Activated CD4-positive, alpha-beta T cell treated with anti-CD3 and anti-CD28 coated beads for 48 hours (primary cell): ENCODE results near the gene CHAC1.
A peak's percentile ranks its signal among the peaks of the same experiment; 100 is the strongest.
"Not testable (repeated sequence)": the region's sequence is repeated elsewhere in the genome, so short reads cannot be mapped to it uniquely, and the experiment has no call there.

Experiments
- DNase-seq: peaks from one replicate; pipeline ENCODE4 v3.0.0-alpha.2; 2020

Gene CHAC1

DNA sequence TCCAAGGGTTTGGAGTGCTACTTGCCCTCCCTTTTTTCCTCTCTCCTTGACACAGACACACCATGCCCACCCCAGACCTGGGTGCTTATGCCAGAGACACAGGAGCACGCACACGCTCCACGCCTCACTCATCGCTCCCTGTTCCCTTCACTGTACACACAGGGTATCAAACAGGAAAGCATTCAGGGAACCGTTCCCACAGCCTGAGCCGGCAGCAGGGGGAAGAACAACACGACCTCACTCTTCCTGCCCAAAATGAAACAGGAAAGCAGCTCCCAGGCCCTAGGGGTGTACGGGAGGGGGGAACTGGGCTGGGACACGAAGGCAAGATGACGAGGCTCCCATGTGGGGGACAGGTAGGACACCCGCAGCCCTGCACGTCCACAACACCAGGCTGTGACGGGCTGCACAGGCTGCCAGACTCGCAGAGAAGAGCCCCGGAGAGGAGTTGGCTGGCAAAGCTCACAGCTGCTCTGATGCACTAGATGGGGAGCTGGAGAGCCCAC lies 12.9 kb upstream of the CHAC1 start:
- DNase-seq: no peak

DNA sequence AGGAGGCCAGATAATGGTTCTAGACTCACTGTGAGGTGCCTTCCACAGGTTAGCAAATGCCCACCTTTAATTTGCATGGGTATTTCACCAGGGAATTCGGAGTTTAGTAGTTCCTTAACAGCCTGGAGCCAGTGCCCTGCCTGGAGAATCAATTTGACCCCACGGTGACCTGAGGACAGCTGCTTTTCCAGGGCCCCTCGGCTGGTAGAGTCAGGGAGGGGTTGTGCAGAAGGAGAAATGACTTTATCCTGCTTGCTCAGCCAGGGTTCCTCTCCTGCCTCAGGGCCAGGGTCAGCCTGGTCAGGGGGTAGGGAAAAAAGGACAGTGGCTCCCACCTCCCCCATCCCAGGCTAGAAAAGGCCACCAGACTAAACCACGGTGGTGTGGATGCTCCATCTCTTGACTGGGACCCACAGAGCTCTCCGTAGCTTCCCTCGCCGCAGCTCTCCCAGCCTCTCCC lies 12.2 kb upstream of the CHAC1 start:
- no peak for DNase-seq

DNA sequence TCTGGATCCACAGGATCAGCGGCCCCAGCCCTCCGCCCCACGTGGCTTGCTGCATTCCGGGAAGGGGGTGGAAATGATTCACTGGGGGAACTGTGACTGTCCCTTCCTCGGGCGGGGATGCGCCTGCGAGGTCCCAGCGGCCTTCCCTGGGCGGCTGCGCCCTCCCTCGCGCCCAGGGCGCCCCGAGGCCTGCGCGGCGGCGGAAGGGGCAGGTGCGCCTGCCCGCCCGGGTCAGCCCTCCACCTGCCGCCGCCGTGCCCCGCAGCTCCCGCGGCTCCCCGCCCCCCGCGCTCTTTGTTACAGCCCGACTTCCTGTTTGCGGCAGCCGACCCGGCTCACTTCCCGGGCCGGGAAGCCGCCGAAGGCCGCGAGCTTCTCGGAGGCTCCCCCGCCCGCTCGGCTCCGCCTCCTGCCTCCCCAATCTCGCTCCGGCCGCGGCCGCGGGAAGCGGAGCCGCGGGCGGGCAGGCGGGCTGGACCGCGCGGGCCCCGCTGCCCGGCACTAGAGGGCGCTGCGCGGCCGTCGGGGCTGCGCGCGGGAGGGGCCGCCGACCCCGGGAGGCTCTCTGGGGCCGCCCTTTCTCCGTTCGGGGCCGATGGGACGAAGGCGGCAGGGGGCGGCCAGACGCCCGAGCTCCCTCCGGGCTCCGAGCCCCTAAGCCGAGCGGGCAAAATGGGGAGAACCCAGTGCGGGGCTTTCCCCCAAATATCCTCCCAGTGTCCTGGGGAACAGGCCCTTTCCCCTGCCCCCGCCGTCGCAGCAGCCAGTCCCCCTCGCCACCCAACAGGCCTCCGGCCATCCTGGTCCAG lies 11.5 kb upstream of the CHAC1 start:
- peak; percentile 74 for DNase-seq

DNA sequence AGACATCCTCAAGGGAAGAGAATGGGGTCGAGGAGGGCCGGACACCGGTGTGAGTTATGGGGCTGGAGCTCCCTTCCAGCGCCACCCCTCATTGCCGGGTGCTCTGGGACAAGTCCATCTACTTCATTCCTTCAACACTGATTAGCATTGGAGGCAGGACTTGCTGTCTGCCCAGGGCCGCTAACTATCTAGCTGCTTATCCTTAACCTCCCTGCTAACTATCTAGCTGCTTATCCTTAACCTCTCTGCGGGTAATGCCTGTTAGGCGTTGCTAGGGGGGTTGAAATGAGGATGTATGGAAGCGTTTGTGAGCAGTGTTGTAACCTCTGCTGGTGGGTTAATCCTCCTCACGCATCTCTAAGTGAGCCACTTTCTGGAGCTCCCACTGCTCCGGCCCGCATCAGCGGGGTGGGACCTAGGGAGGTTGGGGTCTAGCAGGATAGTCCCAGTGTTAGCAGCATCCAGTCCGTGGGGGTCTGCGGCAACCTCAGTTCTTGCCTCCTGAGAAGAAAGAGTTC lies 10.9 kb upstream of the CHAC1 start:
- no peak for DNase-seq

DNA sequence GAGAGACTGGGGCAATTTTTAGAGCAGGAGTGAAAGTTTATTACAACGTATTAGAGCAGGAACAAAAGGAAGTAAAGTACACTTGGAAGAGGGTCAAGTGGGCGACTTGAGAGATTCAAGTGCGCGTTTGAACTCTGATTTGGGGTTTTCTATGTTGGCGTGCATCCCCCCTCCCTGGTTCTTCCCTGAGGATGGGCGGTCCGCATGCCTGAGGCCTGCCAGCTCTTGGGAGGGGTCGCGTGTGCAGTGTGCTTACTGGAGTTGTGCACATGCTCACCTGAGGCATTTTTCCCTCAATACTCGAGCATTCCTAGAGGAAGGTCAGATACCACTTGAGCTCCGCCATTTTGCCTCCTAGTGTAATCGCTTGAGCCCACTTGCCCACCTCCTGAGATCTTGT lies 10.4 kb upstream of the CHAC1 start:
- DNase-seq: no peak

DNA sequence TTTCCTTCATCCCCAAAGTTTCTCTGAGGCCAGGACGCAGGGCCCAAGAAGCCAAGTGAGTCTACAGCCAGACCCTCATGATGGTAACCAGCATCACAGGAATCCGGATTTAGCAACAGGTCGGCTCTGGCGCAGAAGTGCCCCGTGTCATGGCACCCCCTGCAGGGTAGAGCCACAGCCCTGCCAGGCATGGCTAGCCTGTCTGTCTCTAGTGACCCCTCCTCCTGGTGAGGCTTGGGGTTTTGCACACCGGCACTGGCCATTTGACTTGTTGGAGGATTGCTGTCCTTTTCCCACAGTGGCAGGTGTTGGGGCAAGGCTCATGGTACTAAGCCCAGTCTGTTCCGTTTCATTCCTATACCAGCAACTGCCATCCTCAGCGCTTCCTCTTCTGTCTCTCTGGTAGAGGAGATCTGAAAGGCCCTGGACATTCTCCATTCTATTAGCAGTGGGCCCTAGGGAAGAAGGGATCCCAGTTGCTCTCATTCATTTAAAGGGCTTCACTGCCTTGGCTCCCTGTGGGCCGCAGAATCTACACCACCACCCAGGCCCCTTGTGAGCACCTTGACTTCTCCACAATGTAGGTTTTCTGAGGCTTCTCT lies 9.4 kb upstream of the CHAC1 start:
- no peak for DNase-seq

DNA sequence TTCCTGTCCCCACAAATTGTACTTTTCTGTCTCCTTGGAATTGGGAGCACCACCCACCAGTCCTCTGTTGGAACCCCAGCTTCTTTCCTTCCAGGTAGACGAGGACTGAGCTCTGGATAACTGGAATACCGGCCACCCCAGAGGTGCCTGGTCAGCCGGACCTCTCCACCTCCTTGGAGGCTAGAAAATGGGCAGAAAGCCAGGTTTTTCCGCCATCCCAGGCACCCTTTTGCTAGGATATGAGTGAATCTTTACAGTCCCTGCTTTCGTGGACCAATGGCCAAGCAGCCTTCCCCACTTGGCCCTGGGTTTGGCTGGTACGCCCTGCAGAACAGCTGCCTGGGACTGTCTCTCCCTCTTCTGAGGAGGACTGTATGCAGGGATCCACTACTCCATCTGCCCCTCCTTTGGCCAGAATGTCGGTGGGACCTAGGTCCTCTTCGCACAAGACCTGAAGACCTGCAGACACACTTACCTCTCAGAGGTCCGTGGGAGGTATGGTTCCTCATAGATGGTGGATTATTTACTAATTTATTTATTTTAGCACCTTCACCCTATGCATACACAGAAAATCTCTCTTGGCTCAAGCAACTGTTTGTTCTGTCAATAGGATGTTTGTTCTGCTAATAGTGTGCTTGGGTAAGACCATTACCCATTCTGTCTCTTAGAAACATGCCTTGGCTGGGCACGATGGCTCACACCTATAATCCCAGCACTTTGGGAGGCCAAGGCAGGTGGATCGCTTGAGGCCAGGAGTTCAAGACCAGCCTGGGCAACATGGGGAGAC lies 8.6 kb upstream of the CHAC1 start:
- DNase-seq: no peak

DNA sequence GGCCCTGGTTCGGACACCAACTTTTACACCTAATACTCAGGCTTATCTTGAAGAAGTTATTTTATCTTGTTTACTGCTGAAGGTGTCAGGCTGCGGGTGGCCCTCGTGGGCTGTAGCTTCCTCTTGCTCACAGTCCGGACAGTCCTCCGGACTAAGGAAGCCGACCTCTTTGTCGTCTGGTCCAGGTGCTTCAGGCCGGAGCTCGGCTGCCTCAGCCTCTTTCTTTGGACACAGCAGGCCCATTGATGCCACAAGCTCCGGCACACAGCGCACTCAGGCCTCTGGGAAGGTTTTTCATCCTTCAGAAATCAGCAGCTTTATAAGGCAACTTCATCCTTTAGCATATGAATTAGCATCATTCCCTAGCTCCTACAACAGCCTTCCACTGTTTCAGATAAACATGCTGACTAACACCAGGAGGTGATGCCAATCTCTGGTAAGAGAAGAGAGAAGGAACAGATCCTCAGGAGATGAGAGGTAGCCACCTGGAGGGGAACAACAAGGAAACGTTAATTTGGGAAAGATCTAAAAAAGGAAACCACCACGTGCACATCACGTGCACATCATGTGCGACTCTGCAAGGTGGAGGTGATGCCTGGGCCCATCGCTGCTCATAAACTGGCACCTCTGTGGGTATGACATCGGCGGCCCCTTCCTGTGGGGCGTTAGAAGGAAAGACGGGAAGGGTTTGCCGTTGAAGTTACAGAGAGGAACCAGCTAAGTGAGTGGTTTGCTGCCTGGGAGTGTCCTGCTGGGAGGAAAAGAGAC lies 4.4 kb upstream of the CHAC1 start:
- DNase-seq: no peak

DNA sequence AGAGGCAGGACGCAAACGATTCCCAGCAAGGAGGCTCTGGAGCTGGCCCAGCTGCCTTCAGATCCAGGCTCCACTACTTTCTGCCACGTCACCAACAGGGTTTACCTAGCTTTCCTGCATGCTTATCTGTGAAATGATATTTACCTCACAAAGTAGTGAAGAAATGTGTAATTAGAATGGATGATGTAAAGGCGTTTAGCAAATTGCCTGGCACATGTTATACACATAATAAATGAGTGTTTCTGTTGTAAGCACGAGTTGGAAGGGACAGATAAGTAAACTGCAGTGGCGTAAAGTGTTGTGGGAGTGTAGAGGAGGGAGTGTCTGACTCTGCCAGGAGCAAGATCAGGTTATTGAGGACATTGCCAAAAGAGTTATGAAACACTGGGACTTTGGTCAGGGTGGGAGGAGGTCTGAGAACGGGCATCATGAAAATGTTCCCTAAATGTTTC lies 3.5 kb upstream of the CHAC1 start:
- no peak for DNase-seq

DNA sequence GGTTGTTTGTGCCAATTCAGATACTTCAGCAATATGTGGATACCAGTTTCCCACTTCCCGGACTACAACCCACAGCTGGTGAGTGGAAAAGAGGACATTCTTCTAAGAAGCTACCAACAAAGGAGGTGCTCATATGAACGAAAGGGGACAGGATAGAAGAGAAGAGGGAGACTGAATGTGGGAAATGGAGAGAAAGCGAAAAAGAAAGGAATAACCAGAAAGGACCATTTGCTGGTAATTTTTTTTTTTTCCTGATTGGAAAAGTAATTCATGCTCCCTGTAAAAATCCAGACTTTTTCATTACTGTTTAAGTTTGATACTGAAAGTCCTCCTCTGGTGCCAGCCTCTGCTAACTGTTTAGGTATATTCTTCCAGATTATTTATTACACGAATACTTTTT lies 1.5 kb upstream of the CHAC1 start:
- no peak for DNase-seq

DNA sequence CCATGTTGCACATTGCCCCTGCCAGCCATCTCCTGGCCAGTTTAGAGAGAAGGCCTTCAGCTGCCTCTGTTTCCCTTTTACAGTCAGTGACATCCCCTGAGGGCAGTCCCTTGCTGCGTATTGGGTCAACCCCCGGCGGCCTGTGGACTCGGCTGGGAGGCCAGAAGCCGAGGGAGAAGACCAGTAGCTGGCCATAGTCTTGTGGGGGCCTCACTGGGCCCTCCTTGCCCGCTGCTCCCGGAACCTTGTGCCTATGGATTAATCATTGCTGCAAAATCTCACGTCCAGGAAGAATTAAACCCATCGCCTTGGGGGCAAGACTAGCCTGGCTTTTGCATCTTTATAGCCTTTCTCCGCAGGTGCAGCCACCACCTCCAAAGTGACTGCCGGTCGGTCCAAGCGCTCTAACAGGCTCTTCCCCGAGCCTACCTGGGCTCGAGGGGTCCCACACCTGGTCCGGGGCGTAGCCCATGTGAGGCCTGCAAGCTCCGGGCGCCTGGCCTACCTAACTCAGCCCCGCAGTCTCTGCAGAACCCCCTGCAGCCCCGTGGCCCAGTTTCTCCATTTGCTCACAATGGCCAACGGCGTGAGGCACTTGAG lies 870 bp upstream of the CHAC1 start:
- no peak for DNase-seq

DNA sequence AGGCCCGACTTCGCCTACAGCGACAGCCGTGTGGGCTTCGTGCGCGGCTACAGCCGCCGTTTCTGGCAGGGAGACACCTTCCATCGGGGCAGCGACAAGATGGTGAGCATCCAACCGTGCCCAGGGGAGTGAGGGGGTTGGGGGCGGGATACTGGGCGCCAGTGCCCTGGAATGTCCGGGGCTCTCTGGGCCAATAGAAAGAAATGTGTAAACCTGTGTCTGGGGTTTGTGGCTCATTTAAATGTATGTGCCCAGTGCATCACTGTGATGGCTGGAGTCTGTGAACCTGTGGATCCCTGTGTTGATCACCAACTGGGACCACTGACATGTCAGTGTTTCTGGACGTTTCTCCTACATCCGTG lies 423 bp downstream of the CHAC1 start:
- no peak for DNase-seq

DNA sequence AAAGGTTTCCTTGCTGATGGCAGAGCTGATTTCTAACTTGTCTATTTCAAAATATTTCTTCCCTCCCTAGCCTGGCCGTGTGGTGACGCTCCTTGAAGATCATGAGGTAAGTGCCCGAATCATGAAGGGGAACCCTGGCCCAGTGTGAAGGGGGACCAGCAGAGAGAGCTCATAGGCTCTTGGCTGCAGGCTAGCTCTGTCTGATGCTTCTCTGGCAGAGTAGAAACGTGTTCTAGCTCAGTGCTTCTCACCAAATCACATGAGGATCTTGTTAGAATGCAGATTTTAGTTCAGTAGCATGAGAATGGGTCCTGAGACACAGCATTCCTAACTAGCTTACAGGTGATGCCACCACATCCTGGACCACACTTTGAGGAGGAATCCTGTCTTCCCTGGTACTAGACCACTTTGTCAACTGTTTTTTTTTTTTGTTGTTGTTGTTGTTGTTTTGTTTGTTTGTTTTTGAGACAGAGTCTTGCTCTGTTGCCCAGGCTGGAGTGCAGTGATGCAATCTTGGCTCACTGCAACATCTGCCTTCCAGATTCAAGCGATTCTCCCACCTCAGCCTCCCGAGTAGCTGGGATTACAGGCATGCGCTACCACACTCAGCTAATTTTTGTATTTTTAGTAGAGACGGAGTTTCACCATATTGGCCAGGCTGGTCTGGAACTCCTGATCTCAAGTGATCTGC lies 1.0 kb downstream of the CHAC1 start:
- DNase-seq: not testable (repeated sequence)

DNA sequence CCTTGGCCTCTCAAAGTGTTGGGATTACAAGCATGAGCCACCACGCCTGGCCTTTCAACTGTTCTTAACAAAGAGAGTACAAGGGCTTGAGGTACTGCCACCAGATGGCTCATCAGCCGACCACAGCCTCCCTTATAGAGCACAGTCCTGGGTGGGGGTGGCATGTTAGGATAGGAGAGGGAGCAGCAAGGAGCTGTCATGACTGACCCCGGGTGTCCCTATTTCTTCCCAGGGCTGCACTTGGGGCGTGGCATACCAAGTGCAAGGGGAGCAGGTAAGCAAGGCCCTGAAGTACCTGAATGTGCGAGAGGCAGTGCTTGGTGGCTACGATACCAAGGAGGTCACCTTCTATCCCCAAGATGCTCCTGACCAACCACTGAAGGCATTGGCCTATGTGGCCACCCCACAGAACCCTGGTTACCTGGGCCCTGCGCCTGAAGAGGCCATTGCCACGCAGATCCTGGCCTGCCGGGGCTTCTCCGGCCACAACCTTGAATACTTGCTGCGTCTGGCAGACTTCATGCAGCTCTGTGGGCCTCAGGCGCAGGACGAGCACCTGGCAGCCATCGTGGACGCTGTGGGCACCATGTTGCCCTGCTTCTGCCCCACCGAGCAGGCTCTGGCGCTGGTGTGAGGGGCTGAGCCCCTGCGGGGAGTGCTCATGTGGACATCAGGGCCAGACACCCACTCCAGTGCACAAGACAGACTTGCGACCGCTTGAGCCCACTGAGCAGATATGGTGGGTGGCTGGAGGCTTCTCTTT lies 2.1 kb downstream of the CHAC1 start:
- DNase-seq: no peak

DNA sequence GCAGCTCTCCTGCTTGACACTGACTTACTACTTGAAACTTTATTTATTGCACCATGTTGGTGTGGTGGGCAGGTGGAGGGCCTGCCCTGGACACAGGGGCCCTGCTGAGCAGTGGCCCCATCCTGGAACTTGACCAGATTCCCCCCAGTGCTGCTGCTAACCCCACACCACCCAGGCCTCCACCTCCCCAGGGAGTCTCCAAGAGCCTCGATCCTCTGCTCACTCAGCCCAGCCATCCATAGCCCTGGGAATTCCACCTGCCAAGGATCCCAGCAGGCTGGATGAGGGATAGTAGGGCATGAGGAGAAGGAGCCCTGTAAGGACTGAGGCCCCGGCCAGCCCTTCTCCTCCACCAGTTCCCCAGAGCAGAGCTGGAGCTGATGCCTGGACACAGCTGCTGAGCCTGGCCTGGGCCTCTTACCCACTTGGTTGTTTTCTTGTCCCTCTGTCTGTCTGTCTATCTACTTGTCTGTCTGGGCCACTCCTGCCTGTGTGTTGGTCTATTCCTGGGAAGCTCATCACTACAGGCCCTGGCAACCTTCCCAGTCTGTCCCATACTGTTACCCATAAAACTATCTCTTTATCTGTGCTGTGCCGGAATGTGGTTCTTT lies 2.8 kb downstream of the CHAC1 start:
- DNase-seq: no peak

DNA sequence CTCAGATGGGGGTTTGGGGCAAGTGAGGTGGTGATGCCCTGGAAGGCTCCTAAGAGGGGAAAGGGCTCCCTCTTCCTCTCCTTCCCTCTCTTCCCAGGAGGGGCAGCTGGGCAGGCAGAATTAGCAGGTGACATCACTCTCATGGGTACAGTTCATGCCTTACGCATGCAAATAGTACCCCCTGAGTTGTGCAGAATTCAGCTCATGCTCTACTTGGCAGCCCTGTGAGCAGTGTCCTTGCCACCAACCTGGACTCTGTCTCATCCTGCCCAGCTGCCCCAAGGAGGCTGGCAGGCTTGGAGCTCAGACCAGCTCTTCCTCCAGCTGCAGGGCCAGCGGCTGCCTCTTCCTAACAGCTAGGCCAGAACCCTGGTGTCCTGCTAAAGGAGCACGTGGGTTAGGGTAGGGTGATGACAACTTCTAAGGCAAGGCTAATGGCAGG lies 3.3 kb downstream of the CHAC1 start:
- no peak for DNase-seq

DNA sequence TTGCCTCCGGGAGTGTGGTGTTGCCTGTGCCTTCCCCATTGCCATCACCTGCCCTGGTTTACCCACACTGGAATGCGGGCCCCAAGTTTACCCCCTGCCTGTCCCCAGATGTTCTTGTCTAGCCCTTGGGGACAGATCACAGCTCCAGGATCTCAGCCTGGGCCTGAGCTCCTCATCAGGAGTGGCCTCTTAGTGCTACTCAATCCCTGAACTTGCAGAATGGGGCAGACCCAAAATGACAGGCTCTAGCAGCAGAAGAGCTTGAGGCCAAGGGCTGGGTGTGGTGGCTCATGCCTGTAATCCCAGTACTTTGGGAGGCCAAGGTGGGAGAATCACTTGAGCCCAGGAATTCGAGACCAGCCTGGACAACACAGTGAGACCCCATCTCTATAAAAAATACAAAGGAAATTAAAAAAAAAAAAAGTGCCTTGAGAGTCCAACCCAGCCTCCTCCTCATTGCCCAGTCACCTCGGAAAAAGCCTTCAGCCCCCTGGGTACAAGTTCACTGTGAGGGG lies 3.8 kb downstream of the CHAC1 start:
- DNase-seq: no peak

DNA sequence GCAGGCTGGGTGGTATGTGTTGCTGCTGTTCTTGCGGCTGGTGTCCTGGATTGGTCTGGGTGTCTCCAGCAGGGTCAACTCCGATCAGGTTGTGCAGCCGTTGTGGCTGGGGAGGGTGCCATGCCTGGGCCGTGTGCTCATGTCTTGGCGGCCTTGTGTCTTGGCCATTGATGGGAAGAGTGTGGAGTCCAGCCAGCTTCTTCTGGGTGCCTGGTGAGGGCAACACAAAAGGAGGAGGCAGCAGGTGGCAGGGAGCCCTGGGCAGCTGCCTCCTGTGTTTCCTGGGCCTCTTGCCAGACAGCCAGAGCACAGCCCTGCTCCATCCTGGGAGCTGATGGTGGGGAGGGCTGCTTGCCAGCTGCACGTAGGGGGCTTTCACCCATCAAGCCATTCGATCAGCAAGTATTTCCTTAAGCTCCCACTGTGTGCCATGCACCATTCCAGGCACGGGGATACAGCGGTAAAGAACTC lies 4.3 kb downstream of the CHAC1 start:
- no peak for DNase-seq

DNA sequence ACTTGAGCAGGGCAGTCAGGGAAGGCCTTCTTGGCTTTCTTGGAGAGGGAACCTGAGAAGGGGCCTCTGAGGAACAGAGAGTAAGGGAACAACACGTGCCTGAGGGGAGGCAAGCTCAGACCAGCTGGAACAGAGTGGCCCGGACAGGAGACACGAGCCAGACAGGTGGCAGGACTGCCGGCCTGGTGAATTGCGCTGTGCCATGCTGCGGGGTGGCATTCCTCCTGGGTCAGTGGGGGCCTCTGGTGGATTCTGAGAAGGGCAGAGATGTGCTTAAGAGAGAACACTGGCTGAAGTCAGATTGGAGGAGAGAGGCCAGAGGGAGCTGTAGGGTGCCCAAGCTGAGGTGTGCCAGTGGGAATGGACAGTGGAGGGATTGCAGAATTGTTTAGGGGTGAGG lies 4.9 kb downstream of the CHAC1 start:
- DNase-seq: no peak

DNA sequence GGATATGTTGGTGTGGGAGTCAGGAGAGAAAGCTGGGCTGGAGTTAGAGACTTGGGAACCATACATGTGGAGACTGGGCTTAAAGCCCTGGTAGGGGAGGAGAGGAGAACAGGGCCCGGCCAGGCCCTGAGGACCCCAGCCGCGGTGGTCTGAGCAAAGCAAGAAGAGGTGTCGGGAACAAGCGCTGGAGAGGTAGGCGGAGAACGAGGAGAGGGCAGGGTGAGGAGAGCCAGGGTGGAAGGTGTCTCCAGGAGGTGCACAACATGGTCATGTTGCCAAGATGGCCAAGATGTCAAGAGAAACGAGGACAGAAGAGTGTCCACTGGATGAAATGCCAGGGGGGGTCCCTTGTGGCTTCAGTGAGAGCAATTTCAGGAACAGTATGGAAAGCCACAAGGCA lies 5.5 kb downstream of the CHAC1 start:
- no peak for DNase-seq
